GM12872 (cell line): ENCODE results near the gene CRHR1.

Source experiments
- TF ChIP-seq, protein P1 (sequence below): IDR thresholded peaks from 3 replicates; pipeline ENCODE4 v1.5.1; 2011; ENCODE audit warnings: low read depth, mild to moderate bottlenecking, low read length, moderate library complexity; ENCODE audit not compliant: insufficient read depth

CRHR1 gene

DNA sequence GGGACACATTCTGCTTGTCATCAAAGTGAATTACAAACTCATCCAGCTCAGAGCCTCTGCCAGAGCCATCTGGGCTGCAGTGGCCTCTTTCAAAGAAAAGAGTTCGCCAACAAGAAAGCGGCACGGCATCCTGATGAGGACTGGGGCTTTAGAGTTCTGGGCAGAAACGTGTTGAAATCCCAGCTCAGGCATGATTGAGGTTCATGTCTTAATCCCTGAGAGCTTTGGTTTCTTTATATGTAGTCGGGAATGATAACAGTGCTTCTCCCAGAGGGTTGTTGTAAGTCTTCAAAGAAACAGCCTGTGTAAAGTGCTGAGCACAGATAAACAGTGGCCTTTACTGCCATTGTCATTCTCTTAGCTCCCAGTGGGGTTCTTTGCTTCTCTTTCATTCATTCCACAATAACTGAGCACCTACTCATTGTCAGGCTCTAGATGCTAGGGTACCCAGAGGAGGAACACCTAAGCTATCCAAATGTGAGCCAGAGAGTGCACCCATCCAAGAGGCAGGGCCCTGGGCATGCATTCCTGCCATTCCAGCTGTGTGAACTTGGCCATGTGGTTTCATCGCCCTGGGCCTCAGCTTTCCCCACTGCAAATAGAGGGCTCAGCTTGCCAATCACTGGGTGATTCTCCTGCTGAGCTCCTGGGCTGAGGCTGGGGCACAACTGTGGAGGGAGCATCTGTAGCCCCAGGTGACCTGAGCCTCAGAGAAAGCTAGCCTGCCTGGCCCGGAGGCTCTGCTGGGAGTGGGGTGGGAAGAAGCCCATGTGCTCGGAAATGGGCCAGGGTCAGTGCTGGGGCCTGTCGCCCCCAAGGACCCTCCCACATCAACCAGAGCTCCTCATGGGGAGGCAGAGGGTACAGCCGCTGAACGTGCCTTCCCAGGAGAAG, 38.3 kb upstream of the CRHR1 start:
- TF ChIP-seq, protein P1, sequence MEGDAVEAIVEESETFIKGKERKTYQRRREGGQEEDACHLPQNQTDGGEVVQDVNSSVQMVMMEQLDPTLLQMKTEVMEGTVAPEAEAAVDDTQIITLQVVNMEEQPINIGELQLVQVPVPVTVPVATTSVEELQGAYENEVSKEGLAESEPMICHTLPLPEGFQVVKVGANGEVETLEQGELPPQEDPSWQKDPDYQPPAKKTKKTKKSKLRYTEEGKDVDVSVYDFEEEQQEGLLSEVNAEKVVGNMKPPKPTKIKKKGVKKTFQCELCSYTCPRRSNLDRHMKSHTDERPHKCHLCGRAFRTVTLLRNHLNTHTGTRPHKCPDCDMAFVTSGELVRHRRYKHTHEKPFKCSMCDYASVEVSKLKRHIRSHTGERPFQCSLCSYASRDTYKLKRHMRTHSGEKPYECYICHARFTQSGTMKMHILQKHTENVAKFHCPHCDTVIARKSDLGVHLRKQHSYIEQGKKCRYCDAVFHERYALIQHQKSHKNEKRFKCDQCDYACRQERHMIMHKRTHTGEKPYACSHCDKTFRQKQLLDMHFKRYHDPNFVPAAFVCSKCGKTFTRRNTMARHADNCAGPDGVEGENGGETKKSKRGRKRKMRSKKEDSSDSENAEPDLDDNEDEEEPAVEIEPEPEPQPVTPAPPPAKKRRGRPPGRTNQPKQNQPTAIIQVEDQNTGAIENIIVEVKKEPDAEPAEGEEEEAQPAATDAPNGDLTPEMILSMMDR = no peak

DNA sequence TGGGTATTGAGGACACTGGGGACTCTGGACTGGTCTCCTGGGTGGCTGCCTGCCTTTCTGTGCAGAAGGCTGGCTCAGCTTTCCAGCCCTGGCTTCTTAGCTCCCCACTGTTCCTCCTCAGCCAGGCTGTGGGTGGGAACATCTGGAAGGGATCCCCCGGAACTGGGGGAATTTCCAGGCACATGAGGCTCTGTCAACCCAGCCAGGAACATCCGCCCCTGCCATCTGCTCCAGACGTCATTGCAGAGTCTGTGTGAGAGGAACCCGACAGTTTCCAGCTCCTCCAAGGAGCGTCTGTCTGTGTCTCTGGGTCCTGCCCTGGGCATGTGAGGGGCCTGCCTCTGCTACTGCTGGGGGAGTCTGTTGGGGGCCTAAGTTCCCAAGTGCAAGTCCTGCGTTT, 36.2 kb upstream of the CRHR1 start:
- TF ChIP-seq, protein P1 = no peak

DNA sequence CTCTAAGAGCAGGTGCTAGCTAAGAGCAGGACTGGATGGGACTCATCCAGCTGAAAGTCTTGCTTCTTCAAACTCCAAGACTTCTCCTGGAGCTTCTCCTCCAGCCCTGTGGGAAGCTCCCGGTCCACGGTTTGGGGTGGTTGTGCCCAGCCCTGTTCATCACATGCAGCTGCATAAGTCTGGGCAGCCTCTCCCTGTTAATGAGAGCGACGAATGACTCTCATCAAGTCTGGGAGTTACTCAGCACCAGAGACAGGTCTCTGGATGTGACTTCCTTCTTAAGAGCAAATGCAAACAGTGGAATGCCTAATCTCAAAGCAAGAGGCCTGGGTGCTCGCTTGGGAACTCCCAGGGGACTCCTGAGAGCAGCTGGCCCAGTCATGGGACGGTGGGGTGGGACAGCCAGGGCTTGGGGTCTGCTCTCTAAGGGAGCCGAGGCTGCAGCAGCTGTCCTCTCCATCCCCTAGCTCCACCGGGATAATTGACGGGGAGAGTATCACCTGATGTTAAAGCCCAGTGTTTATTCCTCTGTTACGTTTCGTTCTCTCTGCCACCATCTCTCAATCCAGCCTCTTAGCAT, 35.3 kb upstream of the CRHR1 start:
- TF ChIP-seq, protein P1 = no peak

DNA sequence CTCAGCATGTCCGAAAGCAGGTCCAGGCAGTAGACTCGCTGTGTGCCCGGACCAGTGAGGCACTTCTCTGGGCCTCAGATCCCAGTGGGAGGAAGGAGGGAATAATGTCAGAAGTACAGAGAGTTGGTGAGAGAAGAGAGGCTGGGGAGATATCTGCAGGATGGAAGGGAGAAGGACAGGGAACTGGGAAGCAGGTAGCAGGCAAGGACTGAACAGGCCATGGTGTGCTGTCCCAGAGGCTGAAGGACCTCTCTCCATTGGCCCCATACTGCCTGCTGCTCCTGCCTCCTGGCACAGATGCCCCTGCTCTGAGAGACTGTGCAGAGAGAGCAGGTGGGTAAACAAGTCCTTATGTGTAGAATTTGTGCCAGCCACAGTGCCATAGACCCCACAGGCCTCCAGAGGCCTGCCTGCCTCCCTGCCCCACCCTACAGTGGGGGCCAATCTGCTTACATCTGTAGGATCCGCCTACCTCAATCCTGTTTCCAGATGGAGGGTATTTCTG, 34.2 kb upstream of the CRHR1 start:
- TF ChIP-seq, protein P1 = no peak

DNA sequence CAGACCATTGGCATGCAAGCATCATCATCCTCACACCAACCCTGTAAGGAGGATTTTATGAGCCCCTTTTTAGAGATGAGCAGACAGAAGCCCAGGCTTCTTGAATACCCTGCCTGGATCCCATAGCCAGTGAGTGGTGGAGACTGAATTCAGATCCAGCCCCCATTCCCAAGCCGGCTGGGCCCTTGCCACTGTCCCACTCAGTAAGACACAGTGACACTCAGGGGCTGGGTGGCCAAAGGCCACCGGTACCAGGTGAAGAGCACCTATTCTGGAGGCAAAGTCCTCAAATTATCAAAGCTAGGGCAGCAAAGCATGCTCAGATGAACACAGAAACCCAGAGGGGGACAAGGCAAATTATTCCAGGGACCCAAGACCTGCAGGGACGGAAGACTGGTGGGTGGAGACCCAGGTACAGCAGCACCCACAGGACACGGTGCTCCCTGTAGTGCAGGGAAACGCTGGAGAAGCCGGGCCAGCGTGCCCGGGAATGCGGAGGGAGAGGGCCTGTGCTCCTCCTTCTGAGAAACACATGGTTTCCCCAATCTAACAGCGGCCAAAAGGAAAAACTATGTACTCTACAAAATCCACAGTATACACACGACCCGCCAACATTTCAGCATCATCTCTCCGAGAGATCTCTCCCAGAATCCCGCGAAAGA, 33.2 kb upstream of the CRHR1 start:
- TF ChIP-seq, protein P1 = no peak

DNA sequence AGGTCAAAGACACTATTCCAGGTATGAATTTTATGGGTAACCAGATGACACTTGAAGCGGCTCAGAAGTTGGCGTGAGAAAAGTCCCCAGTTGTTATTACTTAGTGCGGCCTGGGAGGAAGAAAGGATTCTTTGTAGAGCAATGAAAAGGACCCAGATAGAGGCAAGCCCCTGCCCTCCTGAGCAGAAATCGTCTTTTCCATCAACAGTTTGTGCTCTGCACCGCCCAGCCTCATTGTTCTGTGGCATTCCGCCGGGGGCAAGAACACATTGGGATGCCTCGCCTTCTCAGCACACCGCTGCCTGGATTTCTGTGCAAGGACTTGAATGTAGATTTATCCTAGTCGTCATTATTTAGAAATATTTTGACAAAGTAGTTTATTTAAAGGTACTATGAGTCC, 32.7 kb upstream of the CRHR1 start:
- TF ChIP-seq, protein P1 = no peak

DNA sequence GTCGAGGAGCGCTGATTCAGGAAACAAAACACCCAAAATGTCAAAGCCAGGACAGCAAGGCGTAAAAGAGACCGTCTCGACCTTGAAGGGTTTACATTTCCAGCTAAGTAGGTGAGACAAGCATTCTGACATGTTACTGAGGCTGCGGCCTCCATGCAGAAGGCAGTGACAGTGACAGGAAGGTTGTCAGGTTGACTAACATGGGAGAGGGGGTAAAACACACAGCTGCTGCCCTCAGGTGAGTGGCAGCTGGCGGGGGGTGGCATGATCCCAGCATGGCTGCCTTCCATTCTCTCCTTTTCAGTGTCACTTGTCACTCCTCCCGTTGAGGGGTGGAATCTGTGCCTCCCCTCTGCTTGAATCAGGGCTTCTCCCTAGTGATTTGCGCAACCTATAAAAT, 31.9 kb upstream of the CRHR1 start:
- TF ChIP-seq, protein P1 = no peak
